Adrenal gland (tissue), 5 donors: ENCODE data around the gene CXCL3.

Source experiments
- POLR2A ChIP-seq, 2 donors: fragments of 450-650 bp; IDR thresholded peaks; one replicate each; pipeline ENCODE4 v1.6.1; 2017; ENCODE audit warnings: antibody characterized with exemption in 2 of 2, mild to moderate bottlenecking in 2 of 2, moderate library complexity in 1 of 2
- TF ChIP-seq, protein P1 (sequence below), 6 experiments: fragments of 450-650 bp in 4 of 6; fragments of 200-600 bp in 2 of 6; sonication (generic) in 1 of 6; IDR thresholded peaks; 1 replicate in 5 of 6; 2 replicates in 1 of 6; pipeline versions ENCODE4 v1.5.1 to v1.8.0; 2016 to 2021; ENCODE audit warnings: antibody characterized with exemption in 6 of 6, mild to moderate bottlenecking in 2 of 6, moderate library complexity in 1 of 6
- donor health status: DM: no; HTN: no; CAD: no.

DNA sequence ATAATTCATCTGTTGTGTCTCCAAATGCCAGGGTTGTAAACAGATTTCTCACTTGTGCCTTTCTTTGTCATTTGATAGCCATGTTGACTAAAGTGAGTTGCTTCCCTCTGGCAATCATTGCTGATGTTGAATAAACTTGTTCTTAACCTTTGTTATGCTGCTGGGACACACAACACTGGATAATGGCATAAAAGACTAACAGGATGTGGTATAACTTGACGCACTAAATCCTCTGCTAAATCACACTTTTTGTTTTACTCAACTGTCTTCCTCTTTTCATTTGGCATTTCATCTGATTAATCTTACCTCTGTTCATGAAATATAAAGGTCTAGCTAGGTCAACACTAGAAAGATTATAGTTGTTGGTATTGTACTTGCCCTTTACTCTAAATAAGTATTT, 22.4 kb downstream of the CXCL3 start:
- TF ChIP-seq, protein P1, sequence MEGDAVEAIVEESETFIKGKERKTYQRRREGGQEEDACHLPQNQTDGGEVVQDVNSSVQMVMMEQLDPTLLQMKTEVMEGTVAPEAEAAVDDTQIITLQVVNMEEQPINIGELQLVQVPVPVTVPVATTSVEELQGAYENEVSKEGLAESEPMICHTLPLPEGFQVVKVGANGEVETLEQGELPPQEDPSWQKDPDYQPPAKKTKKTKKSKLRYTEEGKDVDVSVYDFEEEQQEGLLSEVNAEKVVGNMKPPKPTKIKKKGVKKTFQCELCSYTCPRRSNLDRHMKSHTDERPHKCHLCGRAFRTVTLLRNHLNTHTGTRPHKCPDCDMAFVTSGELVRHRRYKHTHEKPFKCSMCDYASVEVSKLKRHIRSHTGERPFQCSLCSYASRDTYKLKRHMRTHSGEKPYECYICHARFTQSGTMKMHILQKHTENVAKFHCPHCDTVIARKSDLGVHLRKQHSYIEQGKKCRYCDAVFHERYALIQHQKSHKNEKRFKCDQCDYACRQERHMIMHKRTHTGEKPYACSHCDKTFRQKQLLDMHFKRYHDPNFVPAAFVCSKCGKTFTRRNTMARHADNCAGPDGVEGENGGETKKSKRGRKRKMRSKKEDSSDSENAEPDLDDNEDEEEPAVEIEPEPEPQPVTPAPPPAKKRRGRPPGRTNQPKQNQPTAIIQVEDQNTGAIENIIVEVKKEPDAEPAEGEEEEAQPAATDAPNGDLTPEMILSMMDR (IDR thresholded peaks at IDR 0.05): no peak
- TF ChIP-seq POLR2A (IDR thresholded peaks at IDR 0.05): no peak
